Activated CD4-positive, alpha-beta T cell treated with anti-CD3 and anti-CD28 coated beads, Interleukin-2, amount 50 U/mL, for 4 hours (primary cell): ENCODE measurements around the gene NADK.
A peak's percentile ranks its signal among the peaks of the same experiment; 100 is the strongest.

ENCODE experiments used
- DNase-seq, 2 experiments: peaks; one replicate each; pipeline ENCODE4 v3.0.0-alpha.2; 2020

Gene NADK, protein sequence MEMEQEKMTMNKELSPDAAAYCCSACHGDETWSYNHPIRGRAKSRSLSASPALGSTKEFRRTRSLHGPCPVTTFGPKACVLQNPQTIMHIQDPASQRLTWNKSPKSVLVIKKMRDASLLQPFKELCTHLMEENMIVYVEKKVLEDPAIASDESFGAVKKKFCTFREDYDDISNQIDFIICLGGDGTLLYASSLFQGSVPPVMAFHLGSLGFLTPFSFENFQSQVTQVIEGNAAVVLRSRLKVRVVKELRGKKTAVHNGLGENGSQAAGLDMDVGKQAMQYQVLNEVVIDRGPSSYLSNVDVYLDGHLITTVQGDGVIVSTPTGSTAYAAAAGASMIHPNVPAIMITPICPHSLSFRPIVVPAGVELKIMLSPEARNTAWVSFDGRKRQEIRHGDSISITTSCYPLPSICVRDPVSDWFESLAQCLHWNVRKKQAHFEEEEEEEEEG

DNA sequence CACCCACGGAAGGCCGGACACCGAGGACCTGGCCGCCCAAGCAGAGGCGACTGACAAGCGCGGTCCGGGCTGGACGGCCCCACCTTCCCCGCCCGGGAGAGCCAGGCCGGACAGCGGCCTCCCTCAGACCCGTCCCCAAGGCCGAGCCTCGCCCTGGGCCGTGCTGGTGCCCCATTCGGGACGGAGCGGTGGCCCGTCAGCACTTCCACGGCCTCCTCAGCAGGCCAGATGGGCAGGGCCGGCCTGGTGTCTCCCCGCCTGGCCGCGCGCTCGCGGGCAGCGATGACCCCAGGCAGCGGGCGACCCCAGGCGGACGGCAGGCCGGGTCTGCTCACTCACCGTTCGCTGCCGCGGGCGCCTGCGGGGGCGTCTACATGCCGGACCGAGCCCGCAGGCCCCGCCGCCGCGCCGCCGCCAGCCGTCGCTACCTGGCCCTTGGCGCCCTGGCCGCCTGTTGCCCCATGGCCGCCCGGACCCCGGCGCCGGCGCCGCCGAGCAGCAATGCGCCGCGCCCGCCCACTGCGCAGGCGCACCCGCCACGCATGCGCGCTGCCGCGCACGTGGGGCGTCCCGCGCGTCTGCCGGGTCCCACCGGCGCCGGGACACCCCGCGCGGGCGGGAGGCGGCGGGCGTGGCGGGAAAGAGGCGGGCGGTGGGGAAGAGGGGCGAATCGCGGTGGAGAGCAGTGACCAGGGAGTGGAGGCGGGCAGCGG, at the start of gene NADK:
TSS of gene NADK (minus strand) at position 521 of the 713 bp plus-strand sequence. CDS start 13,064 bp downstream, outside the sequence.
- peak; percentile 55 to 61 for DNase-seq

DNA sequence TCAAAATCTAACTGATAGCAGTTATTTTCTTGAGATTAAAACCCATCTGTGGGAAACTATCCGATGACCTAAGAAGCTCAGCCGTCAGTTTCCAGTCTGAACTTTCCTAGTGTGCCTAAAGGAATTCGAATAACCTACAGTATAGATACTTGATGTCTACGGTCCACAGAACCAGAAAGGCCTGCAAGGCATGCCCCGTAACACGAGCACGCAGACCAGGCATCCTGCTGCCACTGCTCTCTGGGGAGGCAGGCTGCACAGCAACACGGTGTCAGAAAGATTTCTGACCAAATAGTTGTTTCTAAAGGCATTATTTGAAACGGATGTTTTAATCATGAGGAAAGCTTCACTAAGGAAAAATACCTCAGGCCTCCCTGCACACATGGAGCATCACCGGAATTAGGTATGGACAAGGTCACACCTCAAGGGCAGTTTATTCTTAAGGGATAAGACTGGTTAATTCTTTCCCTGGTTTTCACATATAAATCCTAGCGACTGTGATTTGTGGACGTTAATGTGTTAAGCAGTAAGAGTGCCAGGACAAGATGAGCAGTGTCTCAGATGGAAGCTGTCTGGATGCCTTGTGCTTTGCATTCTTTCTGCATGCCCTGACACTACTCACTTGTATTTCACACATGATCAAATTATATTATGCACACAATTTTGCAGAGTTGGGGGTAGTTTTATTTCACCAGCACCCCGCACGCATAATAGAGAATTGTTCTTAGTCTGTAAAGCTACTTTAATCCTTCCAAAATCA, 49.0 kb upstream of the NADK start:
- no peak for DNase-seq

DNA sequence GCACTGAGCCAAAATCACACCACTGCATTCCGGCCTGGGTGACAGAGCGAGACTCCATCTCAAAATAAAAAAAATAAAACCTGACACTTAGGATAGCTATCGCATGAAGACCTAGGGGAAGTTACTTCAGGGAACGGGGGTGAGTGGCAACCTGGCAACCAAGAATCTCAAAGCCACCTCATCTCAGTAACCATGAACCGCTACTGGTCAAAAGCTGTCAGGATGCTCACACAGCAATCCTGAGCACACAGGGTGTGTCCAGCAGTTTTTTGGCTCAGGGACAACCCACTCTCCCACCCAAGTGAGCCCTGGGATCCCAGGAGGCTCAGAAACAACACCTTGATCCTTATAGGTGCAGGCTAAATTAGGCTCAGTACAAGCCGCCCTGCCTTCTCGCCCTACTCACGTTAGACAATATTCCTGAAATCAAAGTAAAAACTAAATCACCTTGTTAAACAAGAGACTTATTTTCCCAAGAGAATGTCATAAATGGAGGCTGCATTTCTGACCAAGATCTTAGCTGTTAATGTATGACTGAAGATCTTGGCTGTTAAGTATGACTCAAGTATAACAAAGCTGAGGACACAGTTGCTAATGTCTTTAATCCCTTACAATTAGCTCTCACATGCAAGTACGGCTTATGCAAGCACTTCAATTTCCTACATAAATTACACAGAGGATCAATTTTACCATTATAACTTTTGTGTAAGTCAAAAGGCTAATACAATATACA, 48.3 kb upstream of the NADK start:
- no peak for DNase-seq

DNA sequence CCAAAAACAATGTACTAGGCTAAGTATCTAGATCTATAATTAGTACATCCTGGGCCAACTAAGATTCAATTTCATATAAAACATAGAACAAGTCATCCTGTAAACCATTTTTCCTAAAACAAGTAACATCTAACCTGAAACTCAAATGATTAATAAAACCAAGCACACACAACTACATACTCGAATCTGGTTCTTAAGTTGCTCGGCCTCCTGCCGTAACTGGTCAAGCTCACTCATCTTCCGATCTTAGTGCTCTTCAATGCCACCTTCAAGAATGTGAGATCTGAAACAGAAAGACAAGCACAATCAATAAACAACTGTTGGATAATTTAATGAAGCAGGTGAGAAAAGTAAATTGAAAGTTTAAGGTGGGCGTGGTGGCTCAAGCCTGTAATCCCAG, 46.9 kb upstream of the NADK start:
- DNase-seq: no peak

DNA sequence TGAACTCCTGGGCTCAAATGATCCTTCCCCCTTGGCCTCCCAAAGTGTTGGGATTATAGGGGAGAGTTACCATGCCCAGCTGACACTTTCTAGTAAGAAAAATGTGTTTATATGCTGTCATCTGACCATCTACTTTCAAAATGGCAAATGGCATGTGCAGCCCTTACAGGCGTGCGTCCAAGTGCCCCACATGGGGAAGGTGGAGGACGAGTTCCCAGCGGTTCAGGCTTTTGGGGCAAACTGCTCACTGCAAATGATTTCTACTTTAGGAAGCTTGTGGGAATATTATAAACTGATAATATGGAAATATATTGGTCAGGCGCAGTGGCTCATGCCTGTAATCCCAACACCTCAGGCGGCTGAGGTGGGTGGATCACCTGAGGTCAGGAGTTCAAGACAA, 41.5 kb upstream of the NADK start:
- no peak for DNase-seq

DNA sequence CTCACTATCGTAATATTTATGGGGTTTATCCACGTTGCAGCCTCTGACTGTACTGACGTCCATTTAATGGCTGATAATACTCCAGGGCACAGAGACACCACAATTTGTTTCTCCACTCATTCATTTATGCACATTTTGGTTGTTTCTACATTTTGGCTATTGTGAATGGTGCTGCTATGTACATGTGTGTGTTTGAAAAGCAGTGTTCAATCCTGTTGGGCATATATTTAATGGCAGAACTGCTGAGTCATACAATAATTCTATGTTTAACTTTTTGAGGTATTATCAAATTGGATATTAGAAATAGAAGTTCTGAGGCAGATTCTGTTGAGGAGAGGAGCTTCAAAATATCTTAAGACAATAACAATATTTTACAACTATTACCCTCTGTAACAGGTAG, 39.0 kb upstream of the NADK start:
- no peak for DNase-seq

DNA sequence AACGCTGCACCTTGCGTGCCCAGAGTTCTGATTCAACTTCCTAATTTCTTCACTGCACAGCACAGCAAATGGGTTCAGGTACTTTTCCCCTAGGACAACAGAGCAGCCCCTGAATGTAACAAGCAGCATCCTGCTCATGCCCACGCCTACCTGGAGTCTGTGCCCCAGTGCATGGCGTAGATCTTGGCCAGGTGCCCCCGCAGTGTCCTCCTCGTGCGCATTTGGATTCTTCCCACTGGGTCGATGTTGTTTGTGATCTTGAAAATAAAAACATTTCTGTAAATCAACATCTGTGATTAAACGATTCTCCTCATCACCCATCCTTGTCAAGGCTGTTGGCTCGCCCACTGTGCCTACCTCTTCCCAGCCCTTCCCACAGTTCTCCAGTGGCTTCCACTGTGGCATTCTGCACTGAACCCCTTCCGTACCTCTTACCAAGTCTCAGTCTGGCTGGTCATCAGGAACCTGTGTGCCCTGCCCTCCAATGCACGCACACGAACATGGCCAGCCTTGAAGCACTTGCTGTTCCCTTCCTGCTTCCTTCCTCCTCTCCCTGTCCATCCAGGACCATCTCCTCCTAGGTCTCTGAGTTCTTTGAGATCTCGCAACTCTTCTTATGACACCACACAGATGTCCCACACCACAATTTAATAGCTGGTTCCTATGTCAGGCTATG, 37.5 kb upstream of the NADK start:
- DNase-seq: no peak

DNA sequence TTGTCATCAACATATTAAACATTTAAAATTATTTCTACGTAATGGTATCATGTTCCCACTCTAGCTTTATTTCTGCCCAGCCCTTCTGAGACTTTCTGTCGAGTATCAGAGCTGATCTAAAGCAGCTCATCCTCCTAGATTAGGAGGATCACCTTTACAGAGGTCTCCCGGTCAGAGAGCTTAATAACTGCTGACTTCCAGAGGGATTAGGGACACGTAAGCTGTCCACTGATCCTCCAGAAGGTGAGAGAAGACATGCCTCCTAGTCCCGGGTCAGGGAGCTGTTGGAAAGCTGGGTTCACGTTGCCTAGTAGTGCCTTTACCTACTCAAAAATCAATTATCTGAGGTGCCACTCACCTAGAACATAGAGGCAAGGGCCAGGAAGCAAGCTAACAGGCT, 31.2 kb upstream of the NADK start:
- no peak for DNase-seq

DNA sequence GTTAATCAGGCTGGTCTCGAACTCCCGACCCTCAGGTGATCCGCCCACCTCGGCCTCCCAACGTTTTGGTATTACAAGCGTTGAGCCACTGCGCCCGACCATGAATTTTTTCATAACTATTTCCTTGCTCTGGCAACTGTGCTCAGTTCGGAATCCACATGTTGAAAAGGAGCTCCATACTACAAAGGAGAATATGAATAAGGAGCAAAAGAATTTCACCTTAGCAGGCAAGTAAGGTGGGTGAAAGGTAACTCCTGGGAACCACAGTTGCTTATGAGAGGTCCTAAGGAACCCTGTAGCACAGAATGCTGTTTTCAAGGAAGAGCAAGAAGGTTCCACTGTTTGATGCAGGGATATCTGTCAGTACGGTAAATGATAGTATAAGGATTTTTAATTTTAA, 29.9 kb upstream of the NADK start:
- DNase-seq: no peak

DNA sequence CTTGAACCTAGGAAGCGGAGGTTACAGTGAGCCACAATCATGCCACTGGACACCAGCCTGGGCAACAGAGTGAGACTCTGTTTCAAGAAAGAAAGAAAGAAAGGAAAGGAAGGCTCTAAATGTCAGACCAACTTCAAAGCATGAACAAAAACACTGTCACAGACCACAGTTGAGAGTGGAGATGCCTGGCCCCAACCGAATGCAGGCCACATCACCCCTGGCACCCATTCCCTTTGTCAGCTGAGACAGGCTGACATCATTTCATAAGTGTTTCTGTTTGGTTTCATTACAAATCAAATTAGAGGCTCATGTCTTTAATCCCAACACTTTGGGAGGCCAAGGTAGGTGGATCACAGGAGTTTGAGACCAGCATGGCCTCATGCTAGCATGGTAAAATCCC, 28.6 kb upstream of the NADK start:
- DNase-seq: no peak

DNA sequence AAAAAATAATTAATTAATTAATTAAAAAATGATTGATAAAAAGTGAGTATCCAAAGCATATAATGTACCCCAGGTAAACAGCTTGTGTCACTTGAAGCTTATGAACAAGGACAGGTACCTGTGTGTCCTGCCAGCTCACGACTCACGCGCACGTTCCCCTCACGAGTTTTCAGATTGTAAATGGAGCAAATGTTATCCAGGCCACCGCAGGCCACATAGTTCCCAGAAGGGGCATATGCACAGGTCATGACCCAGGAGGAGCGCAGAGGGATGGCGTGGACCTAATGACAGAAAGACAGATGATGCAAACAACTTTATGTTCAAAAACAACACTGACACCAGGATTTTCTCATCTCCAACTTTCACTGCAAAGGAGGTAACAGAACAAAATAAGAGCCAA, 26.0 kb upstream of the NADK start:
- no peak for DNase-seq

DNA sequence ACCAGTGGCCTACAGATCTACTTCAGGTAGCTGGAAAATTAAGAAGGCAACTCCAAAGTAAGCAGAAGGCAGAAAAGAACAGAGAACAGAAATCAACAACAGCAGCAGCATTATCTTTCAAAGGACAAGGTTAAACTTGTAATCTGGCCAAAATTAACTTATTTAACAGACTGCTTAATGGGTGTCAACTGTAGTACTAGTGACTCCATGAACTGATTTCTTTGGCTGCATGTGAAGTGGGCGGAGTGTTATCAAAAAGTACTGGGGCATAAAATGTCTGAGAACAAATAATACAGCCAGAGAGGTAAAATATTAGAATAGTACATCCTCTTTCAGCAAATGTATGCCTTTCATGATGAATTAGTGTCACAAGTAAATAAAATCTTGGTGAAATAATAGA, 24.6 kb upstream of the NADK start:
- DNase-seq: no peak

DNA sequence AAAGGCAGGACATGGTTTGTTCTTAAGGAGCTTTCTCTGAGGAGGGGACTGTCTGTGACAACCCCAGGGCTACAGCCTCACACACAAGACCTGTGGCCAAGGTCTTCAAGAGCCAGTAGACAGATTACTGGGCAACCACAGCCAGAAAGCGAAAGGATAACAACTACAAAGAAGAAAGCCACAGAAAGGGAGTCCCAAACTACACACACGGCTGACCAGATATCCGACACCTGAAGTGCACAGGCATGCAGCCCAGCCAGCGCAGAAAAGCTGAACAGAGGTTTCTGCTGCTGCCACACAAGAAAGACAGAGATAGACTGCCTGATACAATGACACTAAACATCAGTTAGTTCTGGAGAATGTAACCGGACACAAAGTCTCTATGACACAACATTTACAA, 21.4 kb upstream of the NADK start:
- DNase-seq: no peak

DNA sequence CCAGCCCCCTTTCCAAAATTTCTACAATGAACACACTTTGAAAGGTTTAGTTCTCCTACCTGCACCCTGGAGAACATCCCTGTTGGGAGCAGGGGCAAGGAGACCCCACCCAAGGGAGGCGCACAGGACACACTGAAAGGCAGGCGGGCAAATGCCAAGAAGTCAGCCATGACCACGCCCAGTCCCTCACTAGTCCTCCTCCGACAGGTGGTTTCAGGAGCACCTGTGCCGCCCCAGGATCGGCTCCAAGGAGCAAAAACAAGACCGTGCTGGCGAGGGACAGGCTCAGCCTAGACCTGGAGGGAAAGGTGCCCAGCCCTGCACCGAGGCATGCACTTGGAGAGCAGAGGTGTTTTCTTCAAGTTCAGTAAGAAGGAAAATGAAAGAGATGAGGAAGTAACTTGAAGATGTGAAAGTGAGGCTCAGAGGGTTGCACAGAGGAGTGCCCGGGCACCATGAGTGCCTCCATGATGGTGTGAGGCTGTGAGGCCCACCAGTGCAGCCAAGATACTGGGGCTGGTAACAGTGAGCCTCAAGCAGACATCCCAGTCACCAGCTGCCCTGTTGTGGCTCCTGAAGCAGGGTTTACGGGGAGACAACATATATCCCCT, 19.6 kb upstream of the NADK start:
- DNase-seq: no peak

DNA sequence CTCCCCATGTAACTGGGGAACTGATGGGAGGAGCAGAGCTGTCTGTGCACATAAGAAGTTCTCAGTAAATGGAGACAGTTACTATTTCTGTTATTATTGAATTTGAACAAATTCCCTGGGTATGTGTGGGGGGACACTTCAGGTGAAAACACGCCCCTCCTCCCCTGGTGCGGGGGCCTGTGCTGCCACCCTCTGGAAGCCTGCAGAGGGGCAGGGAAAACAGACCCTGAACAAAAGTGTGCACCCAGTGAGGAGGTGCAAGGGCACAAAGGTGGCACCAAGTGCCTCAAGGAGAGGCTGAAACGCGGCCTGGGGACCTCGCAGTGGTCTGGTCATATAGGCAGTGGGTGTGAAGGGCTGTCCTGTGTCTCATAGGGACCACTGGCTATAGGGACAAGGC, 18.2 kb upstream of the NADK start:
- no peak for DNase-seq

DNA sequence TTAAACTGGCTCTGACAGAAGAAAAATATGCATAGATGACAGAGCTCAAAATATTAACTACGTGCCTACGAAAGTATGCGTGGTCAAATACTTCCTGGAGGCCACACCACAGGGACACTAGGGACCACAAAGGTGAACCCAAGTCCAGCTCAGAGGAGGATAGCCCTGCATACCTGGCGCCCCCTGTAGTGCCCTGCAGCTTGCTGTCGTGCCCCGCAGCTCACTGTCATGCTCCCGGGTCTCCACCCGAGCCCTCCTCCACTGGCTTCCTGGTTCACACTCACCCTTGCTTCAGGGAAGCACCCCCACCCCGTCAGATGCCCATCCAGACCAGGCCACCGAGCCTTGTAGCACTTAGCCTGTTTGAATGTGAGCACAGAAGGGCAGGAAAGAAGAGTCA, 16.7 kb upstream of the NADK start:
- no peak for DNase-seq

DNA sequence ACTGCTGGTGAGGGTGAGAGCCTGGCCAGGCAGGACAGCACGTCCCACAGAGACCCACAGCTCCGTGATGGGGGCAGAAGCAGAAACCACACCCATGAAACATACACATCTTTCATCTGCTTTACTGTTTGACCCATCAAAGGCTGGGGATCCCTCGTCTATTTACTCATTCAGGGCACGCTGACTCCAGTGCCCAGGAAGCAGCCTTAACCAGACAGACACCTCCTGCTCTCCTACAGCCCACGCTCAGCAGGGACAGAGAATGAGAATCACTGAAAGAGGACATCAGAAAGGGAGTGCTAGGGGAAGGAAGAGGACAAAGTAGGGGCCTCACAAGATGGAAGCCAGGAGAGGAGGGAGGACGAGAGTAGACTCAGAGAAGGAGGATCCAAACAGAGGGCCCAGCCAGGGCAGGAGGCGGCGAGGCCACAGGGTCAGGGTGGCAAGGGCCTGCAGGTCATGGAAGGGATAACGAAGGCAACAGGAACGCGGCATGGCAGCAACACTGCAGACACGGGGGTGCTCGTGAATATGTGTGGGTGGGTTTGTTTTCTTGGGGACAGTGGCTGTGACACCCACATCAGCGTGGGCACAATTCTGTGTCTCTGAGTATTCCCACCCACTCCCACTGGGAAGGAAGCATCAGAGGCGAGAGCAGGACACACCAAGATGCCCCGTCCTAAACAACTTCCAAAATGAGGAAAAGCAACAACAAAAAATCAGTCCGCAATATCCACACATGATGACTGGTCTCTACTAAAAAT, 15.4 kb upstream of the NADK start:
- DNase-seq: no peak

DNA sequence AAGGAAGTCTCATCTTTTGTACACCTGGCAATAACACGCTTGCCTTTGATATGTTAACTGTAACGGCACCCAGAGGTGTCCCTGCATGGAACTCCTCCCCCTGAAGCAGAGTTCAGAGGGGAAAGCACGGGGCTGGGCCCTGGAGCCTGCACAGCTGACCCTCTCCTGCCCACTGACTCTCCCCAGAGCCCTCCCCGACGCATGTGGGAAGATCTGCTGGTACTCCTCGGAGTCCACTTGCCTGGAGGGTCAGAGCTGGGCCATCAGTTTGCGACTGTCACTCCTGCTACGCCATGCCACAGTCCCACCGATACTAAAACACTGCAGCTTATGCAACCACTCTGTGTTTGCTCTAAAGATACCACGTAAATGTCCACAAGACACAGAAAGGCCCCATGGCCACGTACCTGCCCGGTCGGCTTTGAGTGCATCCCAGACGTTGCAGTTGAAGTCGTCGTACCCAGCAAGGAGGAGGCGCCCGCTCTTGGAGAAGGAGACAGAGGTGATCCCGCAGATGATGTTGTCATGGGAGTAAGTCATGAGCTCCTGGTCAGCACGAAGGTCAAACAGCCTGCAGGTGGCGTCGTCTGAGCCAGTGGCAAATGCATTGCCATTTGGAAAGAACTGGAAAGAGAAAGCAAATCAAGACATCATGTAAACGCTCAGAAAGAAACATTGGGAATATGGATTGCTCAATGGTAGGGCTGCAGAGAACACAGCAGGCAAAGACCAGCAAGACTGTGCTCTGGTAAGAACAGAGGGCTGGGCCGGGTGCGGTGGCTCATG, 10.6 kb upstream of the NADK start:
- DNase-seq: no peak

DNA sequence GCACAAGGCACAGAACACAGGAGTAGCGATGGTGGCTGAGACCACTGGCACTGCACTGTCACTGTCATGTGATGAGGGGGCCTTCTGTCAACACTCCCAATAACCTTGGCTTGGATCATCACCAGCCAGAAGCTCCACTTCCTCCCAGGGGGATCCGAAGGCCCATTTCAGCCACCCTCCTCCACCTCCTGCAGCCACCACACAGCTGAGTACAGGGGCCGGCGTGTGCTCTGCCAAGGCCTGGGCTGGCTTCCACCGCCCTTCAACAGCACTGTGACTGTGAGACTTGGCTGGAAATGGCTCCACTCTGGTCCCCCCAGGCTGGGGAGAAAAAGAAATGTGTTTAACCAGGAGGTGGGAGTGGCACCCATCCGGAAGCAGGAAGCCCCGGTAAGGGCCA, 9.9 kb upstream of the NADK start:
- DNase-seq: no peak
